Measurements from ENCODE around the gene RPL37A. TPM values are rescaled to one million over a fixed set of nuclear protein-coding genes. Genes with fewer than 3 reads are reported as not detected.

The RPL37A gene
- total and polyA plus RNA-seq, 4 donors, result 494 to 1,757 (median 1,250) TPM

- Histone ChIP-seq H3K4me1 (ENCODE audit: control insufficient read depth in 4 of 4, insufficient read depth in 4 of 4, low read length in 3 of 4) (no peaks in the 10 kb centered on the region), H3K27me3 (ENCODE audit: control insufficient read depth in 4 of 4, insufficient read depth in 4 of 4, low read length in 3 of 4) (no peaks in the 10 kb centered on the region), H3K9me3 (ENCODE audit: control insufficient read depth in 4 of 4, low read length in 3 of 4) (no peaks in the 10 kb centered on the region), H3K4me3 (ENCODE audit: low read depth in 1 of 3, low read length in 3 of 3) (no peak overlapping the region), H3K27ac (ENCODE audit: low read depth in 1 of 2, low read length in 2 of 2) (no peak overlapping the region), H3K9ac (ENCODE audit: low read depth in 1 of 2, low read length in 2 of 2) (no peak overlapping the region), H3K36me3 (ENCODE audit: control insufficient read depth in 4 of 4, insufficient read depth in 3 of 4, low read depth in 1 of 4, low read length in 3 of 4) (peaks cover 3 to 11% (median 4%) of the 10 kb centered on the region in 4 donors)
- WGBS, result 96% methylated on average over 2 of the region's 2 CpGs
- DNase-seq (ENCODE audit: low spot score), result no peak
- TF ChIP-seq GABPA (IDR thresholded peaks at IDR 0.05 in 1 of 2, conservative IDR thresholded peaks at IDR 0.05 in 1 of 2) (no peak), REST (IDR thresholded peaks at IDR 0.05) (no peak), NR2F2 (IDR thresholded peaks at IDR 0.05) (no peak), FOXA1 (IDR thresholded peaks at IDR 0.05) (no peak), SP1 (IDR thresholded peaks at IDR 0.05) (no peak), MAX (IDR thresholded peaks at IDR 0.05) (no peak), JUND (IDR thresholded peaks at IDR 0.05) (no peak), YY1 (IDR thresholded peaks at IDR 0.05) (no peak), TAF1 (conservative IDR thresholded peaks at IDR 0.05) (no peak), HNF4G (IDR thresholded peaks at IDR 0.05) (no peak), EGR1 (IDR thresholded peaks at IDR 0.05; ENCODE audit: low read depth in 2 of 2) (no peak), ZBTB33 (IDR thresholded peaks at IDR 0.05) (no peak), FOXA2 (IDR thresholded peaks at IDR 0.05) (no peak), HNF4A (conservative IDR thresholded peaks at IDR 0.05) (no peak), CTCF (IDR thresholded peaks at IDR 0.05; ENCODE audit: low read depth, low read length, missing input control) (no peak)
- TF ChIP-seq, protein P1, sequence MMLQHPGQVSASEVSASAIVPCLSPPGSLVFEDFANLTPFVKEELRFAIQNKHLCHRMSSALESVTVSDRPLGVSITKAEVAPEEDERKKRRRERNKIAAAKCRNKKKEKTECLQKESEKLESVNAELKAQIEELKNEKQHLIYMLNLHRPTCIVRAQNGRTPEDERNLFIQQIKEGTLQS (IDR thresholded peaks at IDR 0.05), result no peak
Measured at GRCh38 chr2:216463148-216463547, 35.5 kb upstream of the RPL37A start.

Measured in liver (tissue), 9 donors.